ENCODE results near the gene STAC3.

STAC3 gene

GRCh38 chr12:57201219-57201618 is 49.8 kb downstream of the STAC3 start:
- H3K4me3 ChIP-seq (ENCODE audit: low read length) = no peak overlapping the region
- no peak for DNase-seq (ENCODE audit: low read depth)
- TF ChIP-seq CTCF (conservative IDR thresholded peaks at IDR 0.05; ENCODE audit: low read depth, low read length) = no peak

GRCh38 chr12:57200497-57200896 is 50.5 kb downstream of the STAC3 start:
- TF ChIP-seq CTCF (conservative IDR thresholded peaks at IDR 0.05; ENCODE audit: low read depth, low read length) = no peak
- no peak for DNase-seq (ENCODE audit: low read depth)
- H3K4me3 ChIP-seq (ENCODE audit: low read length) = no peak overlapping the region

- no peak for TF ChIP-seq CTCF (conservative IDR thresholded peaks at IDR 0.05; ENCODE audit: low read depth, low read length)
- no peak for DNase-seq (ENCODE audit: low read depth)
- H3K4me3 ChIP-seq (ENCODE audit: low read length) = no peak overlapping the region
These were observed 51.8 kb downstream of the STAC3 start for GRCh38 chr12:57199191-57199590.

- no peak for TF ChIP-seq CTCF (conservative IDR thresholded peaks at IDR 0.05; ENCODE audit: low read depth, low read length)
- DNase-seq (ENCODE audit: low read depth) = no peak
- H3K4me3 ChIP-seq (ENCODE audit: low read length) = no peak overlapping the region
These were observed 52.7 kb downstream of the STAC3 start for GRCh38 chr12:57198329-57198728.

- no peak for DNase-seq (ENCODE audit: low read depth)
- H3K4me3 ChIP-seq (ENCODE audit: low read length) = no peak overlapping the region
- no peak for TF ChIP-seq CTCF (conservative IDR thresholded peaks at IDR 0.05; ENCODE audit: low read depth, low read length)
These were observed 54.0 kb downstream of the STAC3 start for GRCh38 chr12:57196956-57197355.

- no peak for TF ChIP-seq CTCF (conservative IDR thresholded peaks at IDR 0.05; ENCODE audit: low read depth, low read length)
- DNase-seq (ENCODE audit: low read depth) = no peak
- H3K4me3 ChIP-seq (ENCODE audit: low read length) = no peak overlapping the region
These were observed 54.5 kb downstream of the STAC3 start for GRCh38 chr12:57196439-57196838.

GRCh38 chr12:57195611-57196371 is 55.2 kb downstream of the STAC3 start:
- H3K4me3 ChIP-seq (ENCODE audit: low read length) = no peak overlapping the region
- DNase-seq (ENCODE audit: low read depth) = no peak
- no peak for TF ChIP-seq CTCF (conservative IDR thresholded peaks at IDR 0.05; ENCODE audit: low read depth, low read length)
